Adrenal gland (tissue), 12 donors: ENCODE results near the gene MAST4. TPM values are rescaled to one million over a fixed set of nuclear protein-coding genes. Genes with fewer than 3 reads are reported as not detected.

Experiments used
- DNase-seq, 7 donors: peaks; one replicate each; pipeline ENCODE4 v3.0.0-alpha.2; 2019 to 2020
- H3K27ac ChIP-seq, 5 donors: fragments of 200-600 bp; sonication (generic) in 4 of 5; 1 replicate in 3 of 5; 2 replicates in 2 of 5; pipeline versions ENCODE4 v1.5.1 to v1.8.0; 2016 to 2020; ENCODE audit warnings: mild to moderate bottlenecking in 1 of 5
- H3K27me3 ChIP-seq: fragments of 200-600 bp; 2 replicates; pipeline ENCODE4 v1.8.0; 2021
- H3K36me3 ChIP-seq, 2 donors: fragments of 200-600 bp; replicated peaks in 1 of 2; 1 replicate in 1 of 2; 2 replicates in 1 of 2; pipeline versions ENCODE4 v1.5.1 to v1.8.0; 2018 to 2022
- H3K4me1 ChIP-seq, 2 donors: fragments of 200-600 bp; replicated peaks in 1 of 2; 1 replicate in 1 of 2; 2 replicates in 1 of 2; pipeline versions ENCODE4 v1.5.1 to v1.8.0; 2018 to 2021
- H3K4me3 ChIP-seq, 4 donors: fragments of 200-600 bp; sonication (generic) in 3 of 4; one replicate each; pipeline ENCODE4 v1.5.1; 2016 to 2018
- H3K9me3 ChIP-seq, 3 donors: fragments of 200-600 bp; sonication (generic) in 1 of 3; replicated peaks in 1 of 3; 1 replicate in 2 of 3; 2 replicates in 1 of 3; pipeline versions ENCODE4 v1.5.1 to v1.8.0; 2016 to 2021
- POLR2A ChIP-seq, 2 donors: fragments of 450-650 bp; IDR thresholded peaks; one replicate each; pipeline ENCODE4 v1.6.1; 2017; ENCODE audit warnings: antibody characterized with exemption in 2 of 2, mild to moderate bottlenecking in 2 of 2, moderate library complexity in 1 of 2
- WGBS, 4 donors: extraction: QIAGEN DNeasy Blood & Tissue Kit in 2 of 4; methylation state at CpG; one replicate each; pipeline versions ENCODE4 v1.1.5 to v1.1.7; 2013 to 2017; 5-methylcytosine and 5-hydroxymethylcytosine counted together
- intact Hi-C, 2 donors: fragments of 100-400 bp; cut with DNase I; formaldehyde crosslinking; loops; one replicate each; pipeline versions ENCODE4 v1.14.1 to v1.15.0; 2022 to 2023
- polyA plus RNA-seq, 3 donors: library from polyadenylated mRNA; stranded (reverse); fragments of 200-250 nt in 2 of 3; fragments of 350-450 nt in 1 of 3; fragmentation: Illumina TruSeq in 1 of 3; extraction: RNeasy Lipid Tissue Mini Kit (QIAGEN cat#74804) in 1 of 3; gene quantifications; one replicate each; pipeline ENCODE4 v1.2.3, GENCODE V29; 2013 to 2014
- total RNA-seq, 9 donors: library from RNA; depleted of rRNA in 4 of 9; stranded (reverse); fragments of >200 nt in 4 of 9; fragments of 120-200 nt in 1 of 9; fragmentation: NEBNext Ultra II Directional in 1 of 9; extraction: Animal tissue kit (Norgen Biotek cat#: 25700) in 1 of 9; gene quantifications; one replicate each; pipeline versions ENCODE4 v1.1.0 to v1.2.4, GENCODE V29; 2013 to 2023
- TF ChIP-seq, protein P1 (sequence below), 6 experiments: fragments of 450-650 bp in 4 of 6; fragments of 200-600 bp in 2 of 6; sonication (generic) in 1 of 6; IDR thresholded peaks; 1 replicate in 5 of 6; 2 replicates in 1 of 6; pipeline versions ENCODE4 v1.5.1 to v1.8.0; 2016 to 2021; ENCODE audit warnings: antibody characterized with exemption in 6 of 6, mild to moderate bottlenecking in 2 of 6, moderate library complexity in 1 of 6
- donor health status: healthy with polysubstance abuse.
- donor health status: Bipolar disorder and iron deficiency.
- donor health status: DM: yes; HTN: yes; CAD: no.
- donor health status: DM: no; HTN: no; CAD: no.
- donor health status: DM: no; HTN: no; CAD: no.
- donor health status: DM: yes; HTN: yes; CAD: no.

The MAST4 gene
- total and polyA plus RNA-seq, 12 donors, result 12.3 to 95.0 (median 42.8) TPM

DNA sequence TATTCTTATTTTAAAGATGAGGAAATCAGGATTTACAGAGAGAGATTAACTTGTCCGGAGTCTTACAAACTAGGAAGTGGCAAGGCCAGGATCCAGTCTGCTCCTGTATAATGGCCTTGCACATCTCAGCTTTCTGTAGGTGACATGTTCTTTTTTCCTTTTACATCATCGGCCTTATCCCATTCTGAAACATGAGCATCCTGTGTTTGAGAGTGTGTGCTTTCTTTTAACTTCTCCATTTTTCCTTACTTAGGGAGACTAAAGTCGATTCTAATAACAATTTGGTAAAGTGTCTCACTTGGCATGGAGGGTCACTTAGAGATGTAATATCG, 385.8 kb downstream of the MAST4 start:
- H3K4me1 ChIP-seq, result peaks cover 0 to 7% of the 10 kb centered on the region in 2 donors
- intact Hi-C loops, result no loop called here
- 87 to 94% (median 88%) methylated on average over 4 of the region's 4 CpGs for WGBS, 4 donors
- TF ChIP-seq, protein P1, sequence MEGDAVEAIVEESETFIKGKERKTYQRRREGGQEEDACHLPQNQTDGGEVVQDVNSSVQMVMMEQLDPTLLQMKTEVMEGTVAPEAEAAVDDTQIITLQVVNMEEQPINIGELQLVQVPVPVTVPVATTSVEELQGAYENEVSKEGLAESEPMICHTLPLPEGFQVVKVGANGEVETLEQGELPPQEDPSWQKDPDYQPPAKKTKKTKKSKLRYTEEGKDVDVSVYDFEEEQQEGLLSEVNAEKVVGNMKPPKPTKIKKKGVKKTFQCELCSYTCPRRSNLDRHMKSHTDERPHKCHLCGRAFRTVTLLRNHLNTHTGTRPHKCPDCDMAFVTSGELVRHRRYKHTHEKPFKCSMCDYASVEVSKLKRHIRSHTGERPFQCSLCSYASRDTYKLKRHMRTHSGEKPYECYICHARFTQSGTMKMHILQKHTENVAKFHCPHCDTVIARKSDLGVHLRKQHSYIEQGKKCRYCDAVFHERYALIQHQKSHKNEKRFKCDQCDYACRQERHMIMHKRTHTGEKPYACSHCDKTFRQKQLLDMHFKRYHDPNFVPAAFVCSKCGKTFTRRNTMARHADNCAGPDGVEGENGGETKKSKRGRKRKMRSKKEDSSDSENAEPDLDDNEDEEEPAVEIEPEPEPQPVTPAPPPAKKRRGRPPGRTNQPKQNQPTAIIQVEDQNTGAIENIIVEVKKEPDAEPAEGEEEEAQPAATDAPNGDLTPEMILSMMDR (IDR thresholded peaks at IDR 0.05), result no peak
- no peak for TF ChIP-seq POLR2A (IDR thresholded peaks at IDR 0.05)
- no peak for DNase-seq
- no peak overlapping the region for H3K27ac ChIP-seq
- no peaks in the 10 kb centered on the region for H3K27me3 ChIP-seq
- H3K9me3 ChIP-seq, result no peaks in the 10 kb centered on the region
- H3K4me3 ChIP-seq, result no peak overlapping the region
- no peaks in the 10 kb centered on the region for H3K36me3 ChIP-seq

GRCh38 chr5:66982470-66982869, 386.3 kb downstream of the MAST4 start:
- H3K27ac ChIP-seq, result no peak overlapping the region

DNA sequence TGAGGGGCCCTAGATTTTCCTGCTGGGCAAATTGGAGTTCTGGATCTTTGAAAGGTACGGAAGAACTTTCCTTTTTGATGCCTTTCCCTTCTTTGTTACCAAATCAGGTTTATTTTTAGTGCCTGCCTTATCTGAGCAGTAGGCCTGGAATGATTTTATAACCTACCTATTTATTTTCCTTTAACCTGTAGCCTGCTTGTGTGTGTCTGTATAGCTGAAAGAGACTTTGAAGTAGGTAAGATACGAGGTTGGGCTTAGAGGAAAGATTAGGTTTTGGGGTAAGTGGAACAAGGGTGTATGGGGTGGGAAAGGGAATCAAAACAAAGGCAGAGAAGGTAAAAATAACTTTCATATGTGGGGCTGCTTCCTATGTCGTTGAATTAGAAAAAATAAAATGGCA, 389.2 kb downstream of the MAST4 start:
- peaks cover 0 to 7% of the 10 kb centered on the region in 2 donors for H3K4me1 ChIP-seq

More at GRCh38 chr5:66982470-66982869, 386.3 kb downstream of the MAST4 start:
- peaks cover 0 to 7% of the 10 kb centered on the region in 2 donors for H3K4me1 ChIP-seq
- H3K27me3 ChIP-seq, result no peaks in the 10 kb centered on the region
- no peak for DNase-seq
- no peak overlapping the region for H3K4me3 ChIP-seq
- intact Hi-C loops, result no loop called here
- TF ChIP-seq POLR2A (IDR thresholded peaks at IDR 0.05), result no peak
- TF ChIP-seq, protein P1 (IDR thresholded peaks at IDR 0.05), result no peak
- H3K36me3 ChIP-seq, result no peaks in the 10 kb centered on the region
- 92 to 97% (median 95%) methylated on average over 5 of the region's 5 CpGs for WGBS, 4 donors
- no peaks in the 10 kb centered on the region for H3K9me3 ChIP-seq

GRCh38 chr5:66986009-66986408, 389.8 kb downstream of the MAST4 start:
- Histone ChIP-seq H3K36me3 (no peaks in the 10 kb centered on the region), H3K4me1 (peaks cover 0 to 7% of the 10 kb centered on the region in 2 donors), H3K4me3 (no peak overlapping the region), H3K27ac (no peak overlapping the region), H3K9me3 (no peaks in the 10 kb centered on the region), H3K27me3 (no peaks in the 10 kb centered on the region)
- DNase-seq, result no peak
- WGBS, 4 donors, result 93 to 97% (median 95%) methylated on average over 2 of the region's 2 CpGs
- intact Hi-C loops, result loop anchor here in 1 of 2 donors (5.0 kb wide), 1 partner anchor 166 kb away; no protein-coding TSS in a partner anchor
- TF ChIP-seq, protein P1 (IDR thresholded peaks at IDR 0.05), result no peak
- no peak for TF ChIP-seq POLR2A (IDR thresholded peaks at IDR 0.05)

More for the DNA sequence above, 389.2 kb downstream of the MAST4 start:
- no peak for TF ChIP-seq POLR2A (IDR thresholded peaks at IDR 0.05)
- TF ChIP-seq, protein P1 (IDR thresholded peaks at IDR 0.05), result no peak
- DNase-seq, result no peak
- Histone ChIP-seq H3K27ac (no peak overlapping the region), H3K36me3 (no peaks in the 10 kb centered on the region), H3K27me3 (no peaks in the 10 kb centered on the region), H3K4me3 (no peak overlapping the region), H3K9me3 (no peaks in the 10 kb centered on the region)
- 80 to 87% (median 81%) methylated on average over 3 of the region's 3 CpGs for WGBS, 4 donors
- intact Hi-C loops, result loop anchor here in 1 of 2 donors (5.0 kb wide), 1 partner anchor 167 kb away; no protein-coding TSS in a partner anchor
